ENCODE data around the gene ARHGEF18.
"Not testable (repeated sequence)": the region's sequence is repeated elsewhere in the genome, so short reads cannot be mapped to it uniquely, and the experiment has no call there.

The ARHGEF18 gene

DNA sequence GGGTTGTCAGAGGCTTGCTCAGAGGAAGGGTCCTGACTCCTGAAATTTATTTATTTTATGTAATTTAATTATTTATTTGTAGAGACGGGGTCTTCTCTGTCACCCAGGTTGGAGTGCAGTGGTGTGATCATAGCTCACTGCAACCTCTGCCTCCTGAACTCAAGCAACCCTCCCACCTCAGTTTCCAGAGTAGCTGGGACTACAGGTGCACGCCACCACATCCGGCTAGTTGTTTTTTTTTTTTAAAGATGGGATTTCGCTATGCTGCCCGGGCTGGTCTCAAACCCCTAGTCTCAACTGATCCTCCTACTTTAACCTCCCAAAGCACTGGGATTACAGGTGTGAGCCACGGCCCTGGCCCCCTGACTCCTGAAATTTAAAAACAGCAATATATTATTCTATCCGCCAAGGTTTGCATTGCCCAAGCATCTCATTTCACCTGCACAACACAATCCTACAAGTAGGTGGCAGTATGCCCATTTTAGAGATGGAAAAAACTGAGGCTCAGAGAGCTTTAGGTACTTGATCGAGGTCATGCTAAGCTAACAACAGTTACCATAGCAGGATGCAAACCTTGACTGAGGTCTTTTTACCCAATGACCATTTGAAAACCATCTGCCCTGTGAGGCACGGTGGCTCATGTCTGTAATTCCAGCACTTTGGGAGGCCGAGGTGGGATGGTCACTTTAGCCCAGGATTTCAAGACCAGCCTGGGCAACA is 18.1 kb downstream of the ARHGEF18 start:
- ATAC-seq (peak; percentile 85), DNase-seq (peak in 1 of 2 donors; percentile 53)
- Mint-ChIP-seq H3K4me3 (no peak overlapping the region), H3K27me3 (no peaks in the 10 kb centered on the region), H3K9me3 (peaks cover 0 to 8% of the 10 kb centered on the region in 2 donors), H3K27ac (peak overlapping the region in 1 of 2 donors; percentile 90), H3K4me1 (peaks cover 6% of the 10 kb centered on the region)

DNA sequence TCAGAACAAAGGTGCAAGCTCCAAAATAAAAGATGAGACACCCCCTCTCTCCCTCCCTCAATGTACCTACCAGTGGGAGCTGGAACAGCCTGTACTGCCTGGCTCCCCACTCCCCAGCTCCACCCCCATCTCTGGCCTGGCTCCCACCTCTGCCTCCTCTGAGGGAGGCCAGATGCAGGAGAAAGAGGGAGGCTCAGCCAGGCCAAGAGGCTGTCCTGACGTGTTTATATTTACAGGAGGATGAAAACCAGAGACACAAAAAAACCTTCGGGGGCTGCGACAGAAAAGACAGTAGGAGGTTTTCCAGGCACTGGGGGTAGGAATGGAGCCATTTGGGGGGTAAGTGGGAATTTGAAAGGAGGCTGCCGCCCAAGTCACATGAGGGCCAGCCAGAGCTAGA is 19.7 kb downstream of the ARHGEF18 start:
- Mint-ChIP-seq H3K27me3 (no peaks in the 10 kb centered on the region), H3K27ac (peak overlapping the region; percentile 77 to 82), H3K4me1 (peaks cover 6% of the 10 kb centered on the region), H3K4me3 (no peak overlapping the region), H3K9me3 (peaks cover 0 to 1% of the 10 kb centered on the region in 2 donors)
- ATAC-seq (no peak), DNase-seq (no peak)

DNA sequence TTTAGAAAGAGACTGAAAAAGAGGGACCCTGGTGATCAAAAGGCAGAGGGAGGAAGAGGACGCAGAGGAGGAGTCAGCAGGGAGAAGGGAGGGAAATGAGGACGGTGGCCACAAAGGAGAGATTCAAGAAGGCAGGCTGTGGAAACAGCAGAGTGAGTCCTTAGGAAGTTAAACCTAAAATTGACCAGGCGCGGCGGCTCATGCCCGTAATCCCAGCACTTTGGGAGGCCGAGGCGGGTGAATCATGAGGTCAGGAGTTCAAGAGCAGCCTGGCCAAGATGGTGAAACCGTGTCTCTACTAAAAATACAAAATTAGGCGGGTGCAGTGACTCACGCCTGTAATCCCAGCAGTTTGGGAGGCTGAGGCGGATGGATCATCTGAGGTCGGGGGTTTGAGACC is 20.1 kb downstream of the ARHGEF18 start:
- H3K27me3 Mint-ChIP-seq, DNase-seq, H3K4me1 Mint-ChIP-seq, H3K9me3 Mint-ChIP-seq, H3K4me3 Mint-ChIP-seq, ATAC-seq: not testable (repeated sequence)
- H3K27ac Mint-ChIP-seq = peak overlapping the region in 1 of 2 donors; percentile 82

DNA sequence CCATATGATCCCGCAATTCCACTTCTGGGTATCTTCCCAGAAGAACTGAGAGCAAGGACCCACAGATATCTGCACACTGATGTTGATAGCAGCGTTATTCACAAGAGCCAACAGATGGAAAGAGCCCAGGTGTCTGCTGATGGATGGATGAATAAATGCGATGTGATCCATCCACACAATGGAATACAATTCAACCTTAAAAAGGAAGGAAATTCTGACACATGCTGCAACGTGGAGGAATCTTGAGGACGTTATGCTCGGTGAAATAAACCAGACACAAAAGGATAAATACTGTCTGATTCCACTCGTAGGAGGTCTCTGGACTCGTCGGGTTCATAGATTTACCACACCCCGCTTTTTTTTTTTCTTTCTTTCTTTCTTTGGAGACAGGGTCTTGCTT is 21.8 kb downstream of the ARHGEF18 start:
- H3K27me3 Mint-ChIP-seq = no peaks in the 10 kb centered on the region

DNA sequence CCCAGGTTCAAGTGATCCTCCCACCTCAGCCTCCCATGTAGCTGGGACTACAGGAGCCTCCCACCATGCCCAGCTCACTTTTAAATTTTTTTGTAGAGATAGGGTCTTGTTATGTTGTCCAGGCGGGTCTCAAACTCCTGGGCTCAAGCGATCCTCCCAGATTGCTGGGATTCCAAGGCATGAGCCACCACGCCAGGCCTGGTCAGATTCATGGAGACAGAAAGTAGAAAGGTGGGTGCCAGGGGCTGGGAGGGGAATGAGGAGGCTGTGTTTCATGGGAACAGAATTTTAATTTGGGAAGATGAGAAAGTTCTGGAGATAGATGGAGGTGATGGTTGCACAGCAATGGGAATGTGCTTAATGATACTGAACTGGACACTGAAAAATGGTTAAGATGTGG is 22.3 kb downstream of the ARHGEF18 start:
- ATAC-seq (no peak), DNase-seq (no peak)
- Mint-ChIP-seq H3K4me3 (no peak overlapping the region), H3K4me1 (peaks cover 6% of the 10 kb centered on the region), H3K27me3 (no peaks in the 10 kb centered on the region), H3K9me3 (no peaks in the 10 kb centered on the region), H3K27ac (peak overlapping the region in 1 of 2 donors; percentile 15)

More for the DNA sequence above, 21.8 kb downstream of the ARHGEF18 start:
- Mint-ChIP-seq H3K9me3 (no peaks in the 10 kb centered on the region), H3K27ac (peak overlapping the region in 1 of 2 donors; percentile 8), H3K4me3 (no peak overlapping the region), H3K4me1 (peaks cover 6% of the 10 kb centered on the region)
- DNase-seq = no peak
- ATAC-seq = no peak

DNA sequence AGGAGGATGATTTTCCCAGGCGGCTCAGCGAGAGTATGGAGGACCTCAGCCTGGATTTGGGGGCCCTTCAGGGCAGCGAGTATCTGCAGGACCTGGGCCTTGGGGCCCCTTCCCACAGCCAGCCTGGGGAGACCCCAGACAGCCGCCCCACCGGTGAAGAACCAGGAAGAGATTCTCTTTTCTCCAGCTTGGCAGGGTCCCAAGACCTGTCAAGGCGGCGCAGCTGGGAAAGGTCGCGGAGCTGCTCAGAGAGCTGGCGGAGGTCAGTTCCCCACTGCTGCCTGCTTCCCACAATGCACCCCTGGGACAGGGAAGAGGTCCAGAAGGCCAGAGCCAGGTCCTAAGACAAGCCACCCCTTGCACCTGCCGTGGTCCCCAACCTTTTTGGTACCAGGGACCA is 24.1 kb downstream of the ARHGEF18 start:
- ATAC-seq (no peak), DNase-seq (no peak)
- Mint-ChIP-seq H3K27ac (no peak overlapping the region), H3K4me3 (no peak overlapping the region), H3K9me3 (no peaks in the 10 kb centered on the region), H3K4me1 (peaks cover 6% of the 10 kb centered on the region), H3K27me3 (no peaks in the 10 kb centered on the region)

DNA sequence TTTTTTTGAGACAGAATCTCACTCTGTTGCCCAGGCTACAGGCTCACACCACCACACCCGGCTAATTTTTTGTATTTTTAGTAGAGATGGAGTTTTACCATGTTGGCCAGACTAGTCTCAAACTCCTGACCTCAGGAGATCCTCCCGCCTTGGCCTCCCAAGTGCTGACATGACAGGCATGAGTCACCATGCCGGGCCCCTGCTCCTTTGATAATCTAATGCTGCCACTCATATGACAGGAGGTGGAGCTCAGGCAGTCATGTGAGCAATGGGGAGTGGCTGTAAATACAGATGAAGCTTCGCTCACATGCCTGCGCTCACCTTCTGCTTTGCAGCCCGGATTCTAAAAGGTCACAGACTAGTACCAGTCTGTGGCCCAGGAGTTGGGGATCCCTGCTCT is 25.1 kb downstream of the ARHGEF18 start:
- ATAC-seq = no peak
- no peak overlapping the region for H3K4me3 Mint-ChIP-seq
- no peaks in the 10 kb centered on the region for H3K27me3 Mint-ChIP-seq
- H3K9me3 Mint-ChIP-seq = no peaks in the 10 kb centered on the region
- peak overlapping the region in 1 of 2 donors; percentile 27 for H3K27ac Mint-ChIP-seq
- no peak for DNase-seq
- peaks cover 1% of the 10 kb centered on the region for H3K4me1 Mint-ChIP-seq

DNA sequence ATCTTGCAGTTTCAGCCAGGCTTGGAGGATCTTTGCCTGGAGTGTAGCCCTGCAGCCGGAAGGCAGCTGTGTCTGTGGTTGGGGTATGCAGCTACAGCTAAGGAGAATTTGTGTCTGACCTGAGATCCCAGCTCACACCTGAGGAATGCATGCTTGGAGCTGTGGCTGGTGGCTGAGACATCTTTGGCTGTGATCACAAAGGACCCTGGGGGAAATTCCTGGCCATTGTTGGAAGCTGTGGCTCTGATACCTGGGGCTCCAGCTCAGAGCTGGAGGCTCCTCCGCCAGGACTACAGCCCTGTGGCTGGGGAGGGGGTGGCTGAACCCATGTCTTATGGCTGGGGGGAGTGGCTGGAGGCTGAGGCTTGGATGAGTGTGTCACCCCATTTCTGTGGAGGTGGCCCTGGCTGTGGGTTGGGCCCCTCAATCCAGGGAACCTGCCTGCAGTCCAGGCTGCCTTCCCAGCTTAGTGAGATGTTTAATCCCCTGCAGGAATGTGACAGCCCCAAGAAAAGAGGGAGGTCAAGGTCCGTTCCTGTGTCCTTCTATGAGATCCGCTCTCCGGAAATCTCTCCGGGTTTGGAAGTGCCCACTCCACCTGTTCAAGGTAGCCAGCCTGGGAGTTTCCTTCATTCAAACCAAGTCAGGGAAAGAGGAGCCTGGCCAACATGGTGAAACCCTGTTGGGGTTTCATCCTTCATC is 27.6 kb downstream of the ARHGEF18 start:
- no peak for ATAC-seq
- Mint-ChIP-seq H3K4me3 (no peak overlapping the region), H3K4me1 (peaks cover 10% of the 10 kb centered on the region), H3K27me3 (no peaks in the 10 kb centered on the region), H3K27ac (peak overlapping the region in 1 of 2 donors; percentile 54), H3K9me3 (no peaks in the 10 kb centered on the region)
- no peak for DNase-seq

DNA sequence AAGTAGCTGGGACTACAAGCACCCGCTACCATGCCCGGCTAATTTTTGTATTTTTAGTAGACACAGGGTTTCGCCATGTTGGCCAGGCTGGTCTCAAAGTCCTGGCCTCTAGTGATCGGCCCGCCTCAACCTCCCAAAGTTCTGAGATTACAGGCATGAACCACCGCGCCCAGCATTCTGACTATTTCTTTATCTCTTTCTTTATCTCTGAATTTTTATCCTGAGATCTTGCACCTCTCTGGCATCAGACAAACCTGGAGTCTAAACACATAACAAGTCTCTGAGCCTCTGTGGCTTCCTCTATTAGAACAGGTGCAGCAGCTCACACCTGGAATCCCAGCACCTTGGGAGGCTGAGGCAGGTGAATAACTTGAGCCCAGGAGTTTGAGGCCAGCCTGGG is 28.5 kb downstream of the ARHGEF18 start:
- ATAC-seq = no peak
- Mint-ChIP-seq H3K4me3 (no peak overlapping the region), H3K27ac (peak overlapping the region in 1 of 2 donors; percentile 76), H3K27me3 (no peaks in the 10 kb centered on the region), H3K9me3 (no peaks in the 10 kb centered on the region), H3K4me1 (peaks cover 10% of the 10 kb centered on the region)
- no peak for DNase-seq

DNA sequence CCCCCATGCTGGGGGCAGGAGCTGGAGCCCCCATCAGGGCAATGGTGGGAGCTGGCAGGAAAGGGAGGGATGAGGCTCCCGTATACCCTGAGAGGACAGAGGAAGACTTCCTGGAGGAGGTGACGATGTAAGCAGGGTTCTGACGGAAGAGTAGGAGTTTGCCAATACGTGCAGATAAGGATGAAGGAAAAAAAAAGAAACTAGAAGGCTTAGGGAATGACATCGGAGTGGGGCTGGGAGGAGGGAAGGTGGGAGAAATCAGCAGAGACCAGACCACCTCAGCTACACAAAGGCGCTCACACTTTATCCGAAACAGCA is 32.3 kb downstream of the ARHGEF18 start:
- Mint-ChIP-seq H3K4me1 (peaks cover 10% of the 10 kb centered on the region), H3K27me3 (no peaks in the 10 kb centered on the region), H3K27ac (peak overlapping the region in 1 of 2 donors; percentile 94), H3K9me3 (no peaks in the 10 kb centered on the region), H3K4me3 (no peak overlapping the region)
- DNase-seq (no peak), ATAC-seq (no peak)

DNA sequence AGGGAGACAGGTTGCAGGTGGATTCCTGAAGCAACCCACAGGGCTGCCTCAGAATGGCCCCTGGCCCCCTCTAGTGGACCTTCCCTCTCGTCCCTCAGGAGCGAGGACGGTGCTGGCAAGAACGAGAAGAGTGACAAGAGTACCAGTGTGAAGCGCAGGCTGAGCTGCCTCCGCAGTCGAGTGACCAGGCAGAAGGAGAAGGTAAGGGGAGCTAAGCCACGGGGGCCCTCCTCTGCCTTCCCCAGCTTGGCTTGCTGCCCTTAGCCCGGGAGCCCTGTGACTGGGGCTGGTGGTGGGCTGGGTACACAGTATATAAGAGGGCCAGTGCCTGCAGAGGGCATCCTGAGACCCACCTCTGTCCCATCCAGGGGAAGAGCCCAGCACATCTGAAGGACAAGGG is 34.0 kb downstream of the ARHGEF18 start:
- H3K4me1 Mint-ChIP-seq = peaks cover 10% of the 10 kb centered on the region
- no peak overlapping the region for H3K27ac Mint-ChIP-seq
- no peaks in the 10 kb centered on the region for H3K9me3 Mint-ChIP-seq
- no peak overlapping the region for H3K4me3 Mint-ChIP-seq
- ATAC-seq = no peak
- no peaks in the 10 kb centered on the region for H3K27me3 Mint-ChIP-seq
- DNase-seq = no peak

DNA sequence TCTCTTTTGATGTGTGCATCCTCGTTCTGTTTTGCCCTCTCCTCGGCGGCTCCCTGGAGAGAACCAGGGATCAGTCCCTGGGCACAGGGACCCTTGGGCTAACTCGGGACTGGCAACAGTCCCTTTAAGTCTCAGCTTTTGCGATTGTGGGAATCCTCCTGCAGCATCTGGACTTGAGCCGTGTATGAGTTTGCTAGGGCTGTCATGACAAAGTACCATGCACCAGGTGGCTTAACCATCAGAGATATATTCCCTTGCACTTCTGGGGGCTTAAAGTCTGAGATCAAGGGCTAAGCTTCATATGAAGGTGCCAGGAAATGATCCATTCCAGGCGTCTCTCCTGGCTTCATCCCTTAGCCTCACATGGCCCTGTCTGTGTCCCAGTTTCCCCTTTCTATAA is 34.5 kb downstream of the ARHGEF18 start:
- Mint-ChIP-seq H3K27ac (peak overlapping the region; percentile 43 to 74), H3K9me3 (no peaks in the 10 kb centered on the region), H3K4me3 (no peak overlapping the region), H3K27me3 (no peaks in the 10 kb centered on the region), H3K4me1 (peaks cover 10% of the 10 kb centered on the region)
- DNase-seq (no peak), ATAC-seq (no peak)

DNA sequence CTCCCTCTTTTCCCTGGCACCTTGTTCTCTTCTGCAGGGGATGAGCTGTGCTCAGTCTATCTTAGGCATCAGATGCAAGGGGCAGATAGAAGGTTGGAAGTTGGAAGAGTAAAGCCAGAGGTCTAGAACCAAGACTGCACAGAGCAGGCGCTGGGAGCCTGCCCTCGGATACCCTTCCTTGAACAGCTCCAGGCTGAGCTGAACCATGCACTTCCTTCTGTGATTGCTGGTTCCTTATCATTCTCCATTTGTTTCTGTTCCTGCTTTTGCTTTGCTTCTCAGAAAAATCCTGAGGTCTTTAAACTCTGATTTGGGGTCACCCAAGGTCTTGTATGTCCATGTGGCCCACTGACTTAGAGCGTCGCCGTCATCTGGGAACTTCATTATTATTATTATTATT is 36.3 kb downstream of the ARHGEF18 start:
- DNase-seq = no peak
- Mint-ChIP-seq H3K4me1 (peaks cover 10% of the 10 kb centered on the region), H3K9me3 (no peaks in the 10 kb centered on the region), H3K27ac (peak overlapping the region in 1 of 2 donors; percentile 87), H3K27me3 (no peaks in the 10 kb centered on the region), H3K4me3 (no peak overlapping the region)
- ATAC-seq = no peak

DNA sequence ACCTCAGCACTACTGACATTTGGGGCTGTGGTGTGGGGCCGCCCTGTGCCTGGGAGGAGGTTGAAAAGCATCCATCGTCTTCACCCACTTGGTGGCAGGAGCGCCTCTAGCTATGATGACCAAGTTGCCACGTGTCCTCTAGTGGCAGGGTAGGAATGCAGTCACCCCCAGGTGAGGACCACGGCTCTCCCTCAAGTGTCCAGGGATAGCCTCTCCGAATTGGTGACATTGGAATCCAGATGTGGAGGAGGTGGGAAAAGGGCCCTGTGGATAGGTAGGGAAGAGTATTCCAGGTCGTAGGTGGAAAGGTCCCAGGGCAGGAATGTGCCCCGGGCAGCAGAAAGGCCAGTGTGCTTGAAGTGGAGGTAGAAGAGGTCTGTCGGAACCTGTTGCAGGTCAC is 37.6 kb downstream of the ARHGEF18 start:
- ATAC-seq = peak; percentile 62
- H3K27me3 Mint-ChIP-seq = no peaks in the 10 kb centered on the region
- no peaks in the 10 kb centered on the region for H3K9me3 Mint-ChIP-seq
- H3K4me3 Mint-ChIP-seq = no peak overlapping the region
- peaks cover 3% of the 10 kb centered on the region for H3K4me1 Mint-ChIP-seq
- H3K27ac Mint-ChIP-seq = peak overlapping the region in 1 of 2 donors; percentile 6
- DNase-seq = no peak

DNA sequence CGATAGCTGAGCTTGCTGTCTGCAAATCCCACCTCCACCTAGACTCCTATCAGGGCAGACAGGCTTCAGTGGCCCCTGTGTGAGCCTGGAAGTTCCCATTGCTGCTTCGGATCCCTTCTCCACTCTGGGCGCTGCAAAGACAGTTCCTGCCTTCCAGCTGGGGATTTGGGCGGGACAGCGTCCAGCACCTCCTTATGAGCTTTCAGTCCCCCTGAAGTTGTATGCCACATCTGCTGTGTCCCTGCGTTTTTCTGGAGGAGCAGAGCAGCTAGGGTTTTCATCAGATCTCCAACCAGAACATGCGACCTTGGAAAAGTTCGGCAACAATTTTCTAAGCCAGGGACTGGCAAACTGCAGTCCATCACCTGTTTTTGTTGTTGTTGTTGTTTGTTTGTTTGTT is 38.0 kb downstream of the ARHGEF18 start:
- Mint-ChIP-seq H3K27ac (no peak overlapping the region), H3K4me3 (no peak overlapping the region), H3K27me3 (no peaks in the 10 kb centered on the region), H3K4me1 (peaks cover 6% of the 10 kb centered on the region), H3K9me3 (no peaks in the 10 kb centered on the region)
- ATAC-seq (no peak), DNase-seq (no peak)

DNA sequence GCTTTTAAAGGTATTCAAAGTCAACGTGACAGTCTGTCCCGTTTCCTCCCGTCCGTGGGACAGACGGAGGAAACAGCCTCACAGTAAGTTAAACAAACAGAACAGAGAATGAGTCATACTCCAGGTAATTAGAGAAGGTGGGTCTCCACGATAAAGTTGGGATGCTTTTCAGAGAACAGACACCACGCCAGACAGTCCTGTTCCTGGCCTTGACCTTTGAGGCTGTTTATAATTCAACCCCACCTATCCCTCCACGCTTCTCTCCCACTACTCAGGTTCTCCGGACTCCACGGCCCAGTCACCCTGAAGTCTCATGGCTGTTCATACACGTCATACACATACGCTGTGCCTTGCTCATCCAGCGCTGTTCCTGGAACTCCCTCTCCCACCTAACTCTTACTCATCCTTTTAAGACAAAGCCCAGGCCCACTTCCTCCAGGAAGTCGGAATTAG is 42.5 kb downstream of the ARHGEF18 start:
- DNase-seq (no peak), ATAC-seq (no peak)
- Mint-ChIP-seq H3K27ac (peak overlapping the region; percentile 53 to 67), H3K27me3 (no peaks in the 10 kb centered on the region), H3K9me3 (no peaks in the 10 kb centered on the region), H3K4me1 (peaks cover 31% of the 10 kb centered on the region), H3K4me3 (no peak overlapping the region)

Data from stimulated activated naive CD8-positive, alpha-beta T cell treated with anti-CD3 and anti-CD28 coated beads, Interleukin-15, amount 100 ng/mL, for 72 hours (primary cell).